ENCODE data around the gene MAP1LC3B2. TPM values are rescaled to one million over a fixed set of nuclear protein-coding genes. Genes with fewer than 3 reads are reported as not detected.

MAP1LC3B2 gene
- total and polyA plus RNA-seq, 12 donors: 0.59 to 4.6 (median 2.2) TPM

DNA sequence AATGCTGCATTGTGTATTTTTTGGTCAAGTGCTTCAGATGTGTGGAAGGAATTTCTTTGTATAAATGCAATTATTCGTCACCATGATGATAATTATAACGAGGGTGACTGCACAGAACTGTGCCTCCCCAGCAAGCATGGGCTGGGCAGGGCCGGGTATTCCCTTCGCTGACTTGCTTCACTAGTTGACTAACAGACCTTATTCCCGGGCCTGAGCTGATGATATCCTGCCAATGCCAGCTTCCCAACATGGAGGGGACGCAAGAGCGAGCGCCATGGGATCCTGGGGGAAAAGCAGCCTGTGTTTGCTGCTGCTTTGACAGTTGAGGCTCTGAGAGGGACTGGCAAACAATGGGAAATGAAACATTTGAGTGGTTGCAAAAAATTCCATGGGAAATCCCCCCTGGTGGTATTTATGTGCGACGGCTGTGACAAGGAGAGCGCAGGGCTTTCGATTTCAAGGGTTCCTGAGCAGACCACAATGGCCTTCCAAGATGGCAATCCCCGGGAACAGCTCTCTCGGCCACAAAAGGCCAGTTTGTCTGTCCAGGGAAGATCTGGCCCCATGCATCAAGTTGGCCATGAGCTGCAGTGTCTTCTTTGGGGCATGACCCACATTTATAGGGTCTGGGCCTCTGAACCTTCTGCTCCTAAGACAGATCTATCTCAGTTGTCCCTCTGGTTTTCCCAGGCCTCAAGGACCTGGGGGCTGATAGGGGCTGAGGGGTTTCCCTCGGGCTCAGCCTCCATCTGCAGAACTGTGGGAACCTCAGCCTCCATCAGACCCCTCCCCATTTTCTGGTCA, 21.9 kb upstream of the MAP1LC3B2 start:
- Histone ChIP-seq H3K4me1 (peaks cover 5 to 58% (median 36%) of the 10 kb centered on the region in 9 donors), H3K27me3 (no peaks in the 10 kb centered on the region), H3K27ac (peak overlapping the region in 1 of 10 donors; percentile 61), H3K9me3 (no peaks in the 10 kb centered on the region), H3K36me3 (no peaks in the 10 kb centered on the region), H3K4me3 (no peak overlapping the region)
- DNase-seq: no peak
- TF ChIP-seq, protein P1, sequence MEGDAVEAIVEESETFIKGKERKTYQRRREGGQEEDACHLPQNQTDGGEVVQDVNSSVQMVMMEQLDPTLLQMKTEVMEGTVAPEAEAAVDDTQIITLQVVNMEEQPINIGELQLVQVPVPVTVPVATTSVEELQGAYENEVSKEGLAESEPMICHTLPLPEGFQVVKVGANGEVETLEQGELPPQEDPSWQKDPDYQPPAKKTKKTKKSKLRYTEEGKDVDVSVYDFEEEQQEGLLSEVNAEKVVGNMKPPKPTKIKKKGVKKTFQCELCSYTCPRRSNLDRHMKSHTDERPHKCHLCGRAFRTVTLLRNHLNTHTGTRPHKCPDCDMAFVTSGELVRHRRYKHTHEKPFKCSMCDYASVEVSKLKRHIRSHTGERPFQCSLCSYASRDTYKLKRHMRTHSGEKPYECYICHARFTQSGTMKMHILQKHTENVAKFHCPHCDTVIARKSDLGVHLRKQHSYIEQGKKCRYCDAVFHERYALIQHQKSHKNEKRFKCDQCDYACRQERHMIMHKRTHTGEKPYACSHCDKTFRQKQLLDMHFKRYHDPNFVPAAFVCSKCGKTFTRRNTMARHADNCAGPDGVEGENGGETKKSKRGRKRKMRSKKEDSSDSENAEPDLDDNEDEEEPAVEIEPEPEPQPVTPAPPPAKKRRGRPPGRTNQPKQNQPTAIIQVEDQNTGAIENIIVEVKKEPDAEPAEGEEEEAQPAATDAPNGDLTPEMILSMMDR (IDR thresholded peaks at IDR 0.05): no peak
- 81% methylated on average over 15 of the region's 15 CpGs for WGBS, 2 donors
- intact Hi-C loops (cut with DNase I): loop anchor here in 1 of 10 donors (10.0 kb wide), 1 partner anchor 147 kb away; no protein-coding TSS in a partner anchor
- ATAC-seq: no peak

DNA sequence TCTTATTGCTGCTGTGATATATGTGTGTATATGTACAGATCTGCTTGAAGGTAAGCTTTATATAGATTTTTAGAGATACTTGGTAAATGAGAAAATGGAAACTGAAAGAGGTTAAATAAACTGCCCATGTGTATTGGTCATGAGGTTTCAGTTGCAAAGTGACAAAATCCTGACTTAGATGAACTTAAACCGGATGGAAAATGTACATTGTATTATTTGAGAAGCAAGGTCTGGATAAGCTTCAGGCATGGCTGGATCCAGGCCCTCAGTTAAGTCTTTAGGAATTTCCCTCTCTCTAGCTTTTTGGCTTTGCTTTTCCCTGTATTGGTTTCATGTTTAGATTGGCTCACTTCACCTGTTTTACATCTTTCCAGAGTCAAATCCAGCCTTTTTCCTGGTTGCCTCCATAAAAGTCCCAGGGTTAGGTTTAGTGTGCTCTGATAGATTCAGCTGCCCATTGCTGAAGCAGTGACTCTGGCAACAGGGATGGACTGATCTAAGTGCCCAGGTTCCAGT, 21.0 kb upstream of the MAP1LC3B2 start:
- no peaks in the 10 kb centered on the region for H3K27me3 ChIP-seq
- peak overlapping the region in 3 of 10 donors; percentile 6 to 61 (median 47) for H3K27ac ChIP-seq
- peaks cover 5 to 55% (median 31%) of the 10 kb centered on the region in 9 donors for H3K4me1 ChIP-seq
- no peak for DNase-seq
- TF ChIP-seq, protein P1 (IDR thresholded peaks at IDR 0.05): no peak
- H3K36me3 ChIP-seq: no peaks in the 10 kb centered on the region
- intact Hi-C loops (cut with DNase I): loop anchor here in 1 of 10 donors (10.0 kb wide), 1 partner anchor 147 kb away; no protein-coding TSS in a partner anchor
- H3K4me3 ChIP-seq: no peak overlapping the region
- WGBS, 2 donors: 75 to 86% methylated on average over 1 of the region's 1 CpG
- no peaks in the 10 kb centered on the region for H3K9me3 ChIP-seq
- no peak for ATAC-seq

DNA sequence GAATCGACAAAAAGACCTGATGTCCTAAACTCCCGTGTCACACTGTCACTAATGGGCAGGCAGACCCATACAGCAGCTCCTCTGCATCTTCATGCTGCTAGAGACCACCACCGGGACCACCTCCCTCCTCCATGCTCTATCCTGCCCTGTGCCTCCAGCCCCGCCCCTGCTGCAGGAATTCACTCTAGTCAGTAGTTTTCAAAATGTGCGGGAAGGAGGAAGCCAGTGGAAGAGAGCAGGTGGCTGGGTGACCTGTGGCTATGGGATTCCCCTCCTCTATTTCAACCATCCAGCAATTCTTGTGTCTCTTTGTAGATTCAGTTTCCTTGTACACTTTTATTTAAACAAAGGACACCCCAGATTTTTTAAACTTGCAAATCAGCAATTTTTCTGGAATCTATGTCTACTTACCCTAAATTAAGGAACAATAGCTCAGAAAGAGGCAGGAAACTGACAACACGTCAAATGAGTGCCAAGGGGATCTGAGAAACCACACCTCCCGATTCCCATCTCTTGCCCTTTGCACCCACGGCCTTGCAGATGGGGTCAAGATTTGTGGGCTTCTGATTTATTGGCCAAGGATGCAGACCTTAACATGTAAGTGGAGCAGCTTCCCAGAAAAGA, 20.4 kb upstream of the MAP1LC3B2 start:
- intact Hi-C loops (cut with DNase I): loop anchor here in 1 of 10 donors (10.0 kb wide), 1 partner anchor 146 kb away; no protein-coding TSS in a partner anchor
- Histone ChIP-seq H3K36me3 (no peaks in the 10 kb centered on the region), H3K4me3 (no peak overlapping the region), H3K9me3 (no peaks in the 10 kb centered on the region), H3K27ac (peak overlapping the region in 4 of 10 donors; percentile 6 to 61 (median 30)), H3K4me1 (peaks cover 5 to 49% (median 25%) of the 10 kb centered on the region in 9 donors), H3K27me3 (no peaks in the 10 kb centered on the region)
- DNase-seq (no peak), ATAC-seq (peak in 4 of 8 donors; percentile 11 to 43 (median 38))
- TF ChIP-seq, protein P1 (IDR thresholded peaks at IDR 0.05): no peak
- 72 to 85% methylated on average over 8 of the region's 8 CpGs for WGBS, 2 donors

DNA sequence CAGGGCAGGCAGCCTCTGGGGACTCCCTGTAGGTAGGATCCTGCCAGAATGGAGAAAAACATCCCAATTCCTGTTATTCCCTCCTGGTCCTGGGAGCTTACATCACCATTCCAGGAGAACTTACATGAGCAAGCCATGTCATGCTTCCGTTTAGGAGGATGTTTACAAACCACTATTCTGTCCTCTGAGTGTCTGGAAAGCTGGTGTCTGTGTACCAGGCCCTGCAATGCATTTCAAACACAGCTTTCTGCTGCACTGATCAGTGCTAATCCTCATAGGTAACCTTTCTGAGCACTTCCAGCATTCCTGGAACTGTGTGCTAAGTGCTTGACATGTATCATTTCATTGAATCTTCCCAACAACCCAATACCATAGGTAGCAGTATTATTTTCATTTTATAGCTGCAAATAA, 19.8 kb upstream of the MAP1LC3B2 start:
- H3K4me1 ChIP-seq: peaks cover 5 to 48% (median 25%) of the 10 kb centered on the region in 9 donors
- ATAC-seq (peak in 4 of 8 donors; percentile 7 to 23 (median 14)), DNase-seq (no peak)
- peak overlapping the region in 4 of 10 donors; percentile 15 to 61 (median 36) for H3K27ac ChIP-seq
- no peaks in the 10 kb centered on the region for H3K36me3 ChIP-seq
- no peaks in the 10 kb centered on the region for H3K27me3 ChIP-seq
- 24 to 32% methylated on average over 1 of the region's 1 CpG for WGBS, 2 donors
- intact Hi-C loops (cut with DNase I): loop anchor here in 1 of 10 donors (10.0 kb wide), 1 partner anchor 145 kb away; no protein-coding TSS in a partner anchor
- no peaks in the 10 kb centered on the region for H3K9me3 ChIP-seq
- H3K4me3 ChIP-seq: no peak overlapping the region
- TF ChIP-seq, protein P1 (IDR thresholded peaks at IDR 0.05): no peak
